SW 1271 (cell line): ENCODE measurements around the gene PAK4.
"Not testable (repeated sequence)": the region's sequence is repeated elsewhere in the genome, so short reads cannot be mapped to it uniquely, and the experiment has no call there.

Experiments
- DNase-seq, 2 experiments: peaks; one replicate each; lab custom pipeline; 2025; lab: John Stamatoyannopoulos, UW

Gene PAK4

DNA sequence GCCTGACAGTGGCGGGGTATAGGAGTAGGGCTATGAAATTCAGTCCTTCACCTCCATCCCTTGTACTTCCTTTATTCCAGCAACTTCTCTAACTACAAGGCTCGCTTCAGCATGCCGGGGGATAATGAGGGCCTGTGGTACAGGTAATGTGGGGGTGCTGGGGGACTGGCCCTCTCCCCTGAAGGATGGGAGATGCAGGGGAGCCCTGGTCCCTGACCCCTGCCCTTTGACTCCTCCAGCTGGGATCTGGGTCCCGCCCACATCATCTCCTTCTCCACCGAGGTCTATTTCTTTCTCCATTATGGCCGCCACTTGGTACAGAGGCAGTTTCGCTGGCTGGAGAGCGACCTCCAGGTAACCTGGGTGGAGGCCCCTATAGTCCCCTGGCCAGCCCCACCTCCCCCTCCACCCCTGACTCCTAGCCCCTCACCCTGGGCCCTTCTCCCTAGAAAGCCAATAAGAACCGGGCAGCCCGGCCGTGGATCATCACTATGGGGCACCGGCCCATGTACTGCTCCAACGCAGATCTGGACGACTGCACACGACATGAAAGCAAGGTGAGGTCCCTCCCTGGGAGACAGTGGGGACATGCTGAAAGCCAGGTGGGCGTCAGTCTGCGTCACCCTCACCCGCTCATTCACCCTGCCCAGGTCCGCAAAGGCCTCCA is 25.0 kb upstream of the PAK4 start:
- DNase-seq, result no peak

DNA sequence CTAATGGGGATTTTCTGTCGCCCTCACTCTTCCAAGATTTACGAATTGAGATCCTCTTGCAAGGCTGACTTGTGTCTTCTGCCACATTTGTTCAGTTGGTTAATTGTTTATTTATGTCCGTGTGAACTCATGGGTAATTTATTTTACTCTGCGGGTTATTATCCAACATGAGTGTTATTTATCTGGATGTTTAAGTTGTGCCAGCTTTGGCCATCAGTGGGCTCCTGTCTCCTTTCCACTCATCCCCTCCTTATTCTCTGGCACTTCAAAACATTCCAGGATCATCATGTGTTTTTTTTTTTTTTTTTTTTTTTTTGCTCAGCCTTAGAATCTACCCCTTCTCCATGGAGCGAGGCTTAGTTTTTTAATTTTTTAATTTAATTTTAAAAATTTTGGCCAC is 22.4 kb upstream of the PAK4 start:
- DNase-seq, result no peak

DNA sequence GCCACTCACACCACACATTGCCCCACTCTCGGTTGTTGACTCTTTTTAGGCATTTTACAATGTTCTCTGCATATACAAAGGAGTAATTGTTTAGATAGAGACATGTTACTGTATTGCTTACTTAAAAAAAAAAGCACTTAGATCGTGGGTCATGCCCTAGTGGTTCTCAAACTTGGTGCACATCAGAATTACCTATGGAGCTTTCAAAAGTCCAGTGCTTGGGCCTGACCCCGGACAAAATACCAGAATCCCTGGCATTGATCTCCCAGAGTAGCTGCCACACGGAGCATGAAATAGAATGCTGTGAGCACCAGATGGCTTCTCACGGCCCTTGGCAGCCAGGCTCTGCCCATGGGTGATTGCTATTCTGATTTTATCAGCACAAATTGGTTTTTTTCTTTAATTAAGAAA is 21.4 kb upstream of the PAK4 start:
- DNase-seq, result no peak

DNA sequence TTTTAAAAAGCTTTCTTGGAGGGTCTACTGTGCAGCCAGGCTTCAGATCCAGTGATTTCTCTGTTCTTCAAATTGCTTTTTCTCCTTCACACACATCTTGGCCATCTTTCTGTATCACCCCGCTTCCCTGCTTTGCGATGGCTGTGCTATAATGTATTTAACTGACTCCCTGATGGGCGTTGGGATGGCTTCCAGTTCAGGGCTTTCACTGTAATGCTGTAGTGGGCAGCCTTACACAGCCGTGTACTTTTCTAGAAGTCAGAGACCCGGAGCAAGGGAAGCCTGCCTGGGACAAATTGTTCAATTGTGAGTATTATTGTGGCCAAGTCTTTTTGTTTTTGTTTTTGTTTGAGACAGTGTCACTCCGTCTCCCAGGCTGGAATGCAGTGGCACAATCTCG is 19.4 kb upstream of the PAK4 start:
- DNase-seq, result no peak

DNA sequence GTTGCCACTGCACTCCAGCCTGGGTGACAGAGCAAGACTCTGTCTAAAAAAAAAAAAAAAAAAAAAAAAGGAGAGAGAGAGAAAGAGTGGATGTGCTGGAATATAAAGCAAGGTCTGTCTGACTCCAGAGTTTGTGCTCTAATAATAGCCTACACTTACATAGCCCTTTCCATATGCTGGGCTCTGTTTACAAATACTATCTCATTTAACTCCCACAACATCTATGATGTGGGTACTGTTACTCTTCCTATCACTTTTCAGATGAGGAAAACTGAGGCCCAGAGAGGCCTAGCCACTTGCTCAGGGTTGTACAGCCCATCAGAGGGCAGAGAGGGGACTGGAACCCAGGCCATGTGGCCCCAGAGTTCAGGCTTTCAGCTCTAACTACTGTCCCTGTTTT is 15.9 kb upstream of the PAK4 start:
- no peak for DNase-seq

DNA sequence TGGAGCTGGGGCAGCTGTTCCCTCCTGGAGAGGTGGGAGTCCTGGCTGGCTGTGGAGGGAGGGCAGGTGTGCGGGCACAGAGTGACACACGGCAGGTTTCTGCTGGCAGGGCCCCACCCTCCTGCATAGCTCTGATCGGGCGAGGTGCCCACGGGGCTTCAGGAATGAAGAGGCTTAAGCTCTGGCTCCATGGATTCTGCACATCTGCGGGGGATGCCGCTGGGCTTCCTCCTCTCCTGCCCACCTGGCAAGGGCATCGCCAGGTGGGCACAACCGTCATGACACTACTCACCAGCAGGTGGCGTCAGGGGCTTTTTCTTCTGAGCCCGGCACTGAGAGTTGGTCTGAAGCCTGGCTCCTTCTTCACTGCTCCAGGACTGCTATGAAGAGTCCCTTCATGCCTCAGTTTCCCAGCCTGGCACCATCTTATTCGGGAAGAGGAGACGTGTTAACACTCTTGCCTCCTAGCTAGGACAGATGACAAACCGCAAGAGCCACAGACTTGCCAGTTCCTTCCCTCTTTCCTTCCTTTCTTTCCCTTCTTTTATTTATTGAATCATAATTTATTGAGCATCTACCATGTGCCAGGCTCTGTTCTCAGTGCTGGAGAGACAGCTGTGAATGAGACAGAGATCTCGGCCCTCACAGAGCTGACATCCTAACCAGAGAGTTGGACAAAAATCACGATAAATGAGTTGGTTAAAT is 15.2 kb upstream of the PAK4 start:
- peak in 1 of 2 experiments; percentile 21 for DNase-seq

DNA sequence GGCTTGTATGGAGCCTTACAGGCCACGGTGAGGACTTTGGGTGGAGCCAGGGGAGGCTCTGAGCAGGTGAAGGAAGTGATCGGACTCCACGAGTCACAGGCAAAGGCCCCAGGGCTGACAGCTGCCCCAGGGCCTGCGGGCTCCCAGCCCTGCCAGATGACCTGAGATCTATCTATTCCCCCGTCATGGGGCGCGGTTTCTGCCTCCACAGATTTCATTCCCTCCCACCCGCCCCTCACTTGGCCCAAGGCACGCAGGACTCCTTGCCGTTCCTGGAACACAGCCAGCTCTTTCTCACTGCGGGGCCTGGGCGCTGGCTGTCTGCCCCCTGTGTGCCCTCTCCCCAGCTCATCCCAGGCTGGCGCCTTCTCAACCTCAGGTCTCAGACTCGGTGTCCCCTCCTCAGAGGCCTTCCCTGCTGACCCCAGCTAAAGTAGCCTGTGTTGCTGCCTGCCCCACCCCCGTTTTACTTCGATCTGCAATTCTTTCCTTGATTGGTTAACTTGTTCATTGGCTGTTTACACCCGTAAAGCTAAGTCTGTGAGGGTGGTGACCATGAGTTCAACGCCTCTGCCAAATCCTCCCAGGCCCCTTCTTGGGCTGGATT is 13.9 kb upstream of the PAK4 start:
- no peak for DNase-seq

DNA sequence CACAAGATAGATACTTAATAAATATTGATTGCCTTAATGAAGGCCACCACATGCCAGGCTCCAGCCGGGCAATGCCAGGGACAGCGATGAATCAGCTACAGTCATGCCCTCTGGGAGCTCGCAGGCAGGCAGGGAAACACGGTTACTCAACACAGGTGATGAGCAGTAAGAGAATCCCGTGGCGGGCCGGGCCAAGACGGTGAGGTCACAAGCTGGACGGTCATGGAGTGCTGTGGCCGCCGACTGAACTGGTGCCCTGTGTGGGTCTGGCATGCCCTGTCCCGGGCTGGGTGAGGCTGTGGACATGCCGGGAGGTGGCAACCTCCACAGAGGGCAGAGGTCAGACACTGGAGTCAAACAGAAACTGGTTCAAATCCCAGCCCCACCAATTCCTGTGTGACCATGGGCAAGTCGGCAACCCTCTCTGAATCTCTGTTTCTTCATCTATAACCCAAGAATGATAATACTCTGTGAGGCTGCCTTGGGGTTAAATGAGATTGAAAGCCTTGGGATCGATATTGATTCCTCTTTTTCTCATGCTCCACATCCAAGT is 13.2 kb upstream of the PAK4 start:
- no peak for DNase-seq

DNA sequence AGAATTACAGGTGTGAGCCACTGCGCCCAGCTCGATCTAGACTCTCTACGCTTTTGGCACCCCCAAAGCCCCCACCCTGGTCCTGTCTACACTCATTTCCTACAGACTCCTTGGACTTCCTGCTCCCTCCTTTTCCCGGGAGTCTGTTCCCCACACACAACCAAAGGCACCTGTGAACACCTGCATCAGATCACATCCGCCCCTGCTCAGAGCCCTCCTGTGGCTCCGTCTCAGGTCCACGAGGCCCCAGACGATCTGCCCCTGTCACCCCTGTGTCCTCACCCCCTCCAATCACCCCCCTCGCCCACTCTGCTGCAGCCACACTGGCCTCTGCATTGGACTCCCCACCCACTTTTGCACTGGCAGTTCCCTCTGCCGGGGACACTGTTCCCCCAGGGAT is 12.4 kb upstream of the PAK4 start:
- no peak for DNase-seq

DNA sequence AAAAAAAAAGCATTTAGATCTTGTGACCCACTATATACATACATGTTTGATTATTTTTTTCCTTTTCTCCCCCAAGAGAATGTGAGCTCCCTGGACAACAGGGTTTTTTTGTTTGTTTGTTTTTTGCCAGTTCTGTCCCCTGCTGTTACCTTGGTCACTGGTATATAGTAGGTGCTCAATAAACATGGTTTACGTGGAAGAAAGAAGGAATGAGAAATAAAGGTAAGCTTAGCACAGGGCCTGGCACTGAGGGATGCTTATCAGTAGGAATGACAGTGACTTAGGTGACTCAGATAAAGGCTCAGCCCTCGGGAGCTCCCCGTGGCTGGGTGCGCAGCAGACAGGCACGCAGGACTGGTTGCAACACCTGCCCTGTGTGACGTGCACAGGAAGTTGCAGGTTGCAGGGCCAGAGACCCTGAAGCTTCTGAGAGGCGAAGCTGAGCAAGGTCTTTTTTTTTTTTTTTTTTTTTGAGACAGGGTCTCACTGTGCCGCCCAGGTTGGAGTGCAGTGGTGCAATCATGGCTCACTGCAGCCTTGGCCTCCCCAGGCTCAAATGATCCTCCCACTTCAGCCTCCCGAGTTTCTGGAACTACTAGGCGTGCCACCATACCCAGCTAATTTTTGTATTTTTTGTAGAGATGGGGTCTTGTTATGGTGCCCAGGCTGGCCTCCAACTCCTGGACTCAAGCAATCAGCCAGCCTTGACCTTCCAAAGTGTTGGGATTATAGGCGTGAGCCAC is 10.3 kb upstream of the PAK4 start:
- no peak for DNase-seq

DNA sequence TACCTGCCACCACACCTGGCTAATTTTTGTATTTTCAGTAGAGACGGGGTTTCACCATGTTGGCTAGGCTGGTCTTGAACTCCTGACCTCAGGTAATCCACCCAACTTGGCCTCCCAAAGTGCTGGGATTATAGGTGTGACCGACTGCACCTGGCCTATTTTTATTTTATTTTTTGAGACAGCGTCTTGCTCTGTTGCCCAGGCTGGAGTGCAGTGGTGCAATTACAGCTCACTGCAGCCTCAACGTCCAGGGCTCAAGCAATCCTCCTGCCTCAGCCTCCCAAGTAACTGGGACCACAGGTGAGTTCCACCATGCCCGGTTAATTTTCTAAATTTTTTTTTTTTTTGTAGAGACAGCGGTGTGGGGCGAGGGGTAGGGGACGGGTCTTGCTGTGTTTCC is 8.6 kb upstream of the PAK4 start:
- not testable (repeated sequence) for DNase-seq

DNA sequence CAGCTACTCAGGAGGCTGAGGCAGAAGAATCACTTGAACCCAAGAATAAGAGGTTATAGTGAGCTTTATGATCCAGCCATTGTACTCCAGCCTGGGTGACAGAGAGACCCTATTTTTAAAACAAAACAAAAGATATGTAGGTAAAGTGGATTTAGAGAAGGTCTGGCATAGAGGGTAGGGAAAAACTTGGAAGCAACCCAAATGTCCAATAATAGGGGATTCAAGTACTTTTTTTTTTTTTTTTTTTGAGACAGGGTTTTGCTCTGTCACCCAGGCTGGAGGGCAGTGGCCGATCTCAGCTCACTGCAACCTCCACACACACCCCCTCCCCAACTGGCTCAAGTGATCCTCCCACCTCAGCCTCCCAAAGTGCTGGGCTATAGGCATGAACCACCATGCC is 5.8 kb upstream of the PAK4 start:
- DNase-seq, result no peak

DNA sequence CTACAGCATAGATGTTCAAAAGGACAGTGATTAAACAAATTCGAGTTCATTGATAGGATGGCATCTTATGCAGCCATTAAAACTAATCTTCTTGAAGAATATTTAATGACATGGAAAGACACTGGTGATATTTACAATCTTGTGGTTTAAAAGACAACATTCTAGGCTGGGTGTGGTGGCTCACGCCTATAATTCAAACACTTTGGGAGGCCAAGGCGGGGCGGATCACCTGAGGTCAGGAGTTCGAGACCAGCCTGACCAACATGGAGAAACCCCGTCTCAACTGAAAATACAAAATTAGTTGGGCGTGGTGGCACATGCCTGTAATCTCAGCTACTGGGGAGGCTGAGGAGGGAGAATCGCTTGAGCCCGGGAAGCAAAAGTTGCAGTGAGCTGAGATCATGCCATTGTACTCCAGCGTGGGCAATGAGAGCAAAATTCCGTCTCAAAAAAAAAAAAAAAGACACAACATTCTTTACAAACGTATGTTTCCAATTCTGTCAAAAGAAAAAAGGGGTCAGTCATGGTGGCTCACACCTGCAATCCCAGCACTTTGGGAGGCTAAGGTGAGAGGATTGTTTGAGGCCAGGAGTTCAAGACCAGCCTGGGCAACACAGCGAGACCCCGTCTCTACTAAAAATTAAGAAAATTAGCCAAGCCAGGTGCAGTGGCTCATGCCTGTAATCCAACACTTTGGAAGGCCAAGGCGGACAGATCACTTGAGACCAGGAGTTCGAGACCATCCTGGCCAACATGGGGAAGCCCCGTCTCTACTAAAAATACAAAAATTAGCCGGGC is 2.5 kb upstream of the PAK4 start:
- DNase-seq, result no peak

DNA sequence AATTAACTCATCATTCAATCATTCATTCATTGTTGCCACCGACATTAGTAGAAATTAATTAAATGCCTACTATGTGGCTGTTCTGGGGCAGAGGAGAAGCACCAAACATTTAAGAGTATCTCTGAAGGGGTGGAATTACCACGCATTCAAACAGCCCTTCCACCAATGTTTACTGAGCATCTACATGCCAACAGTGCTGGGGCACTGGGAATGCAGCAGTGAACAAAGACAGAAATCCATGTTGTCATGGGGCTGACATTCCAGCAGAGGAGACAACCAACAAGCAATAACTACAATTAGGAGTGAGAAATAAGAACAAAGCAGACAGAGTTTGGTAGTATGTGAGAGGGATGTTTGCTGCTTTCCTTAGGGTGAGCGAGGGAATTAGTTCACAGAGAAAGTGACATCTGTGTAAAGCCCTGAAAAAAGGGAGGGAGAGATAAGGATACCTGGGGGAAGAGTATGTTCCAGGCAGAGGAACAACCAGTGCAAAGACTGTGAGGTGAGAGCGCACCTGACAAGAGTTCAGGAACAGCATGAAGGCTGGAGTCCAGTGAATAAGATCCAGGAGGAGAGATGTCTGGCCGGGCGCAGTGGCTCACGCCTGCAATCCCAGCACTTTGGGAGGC is 1.3 kb upstream of the PAK4 start:
- no peak for DNase-seq

DNA sequence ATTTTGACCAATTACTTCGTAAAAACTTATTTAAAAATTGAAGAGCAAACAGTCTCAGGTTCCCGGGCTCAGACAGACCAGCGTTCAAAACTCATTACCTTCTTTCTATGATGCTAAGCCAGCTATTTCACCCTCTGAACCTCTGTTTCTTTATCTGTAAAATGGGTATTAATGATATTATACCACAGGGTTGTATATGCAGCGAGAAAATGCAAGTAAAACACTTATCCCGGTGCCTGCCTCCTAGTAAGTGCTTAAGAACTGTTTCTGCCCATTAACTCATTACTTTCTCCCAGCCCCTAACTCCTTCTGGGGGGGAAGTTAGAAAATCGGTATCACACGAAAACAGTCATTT is 410 bp upstream of the PAK4 start:
- DNase-seq, result no peak

DNA sequence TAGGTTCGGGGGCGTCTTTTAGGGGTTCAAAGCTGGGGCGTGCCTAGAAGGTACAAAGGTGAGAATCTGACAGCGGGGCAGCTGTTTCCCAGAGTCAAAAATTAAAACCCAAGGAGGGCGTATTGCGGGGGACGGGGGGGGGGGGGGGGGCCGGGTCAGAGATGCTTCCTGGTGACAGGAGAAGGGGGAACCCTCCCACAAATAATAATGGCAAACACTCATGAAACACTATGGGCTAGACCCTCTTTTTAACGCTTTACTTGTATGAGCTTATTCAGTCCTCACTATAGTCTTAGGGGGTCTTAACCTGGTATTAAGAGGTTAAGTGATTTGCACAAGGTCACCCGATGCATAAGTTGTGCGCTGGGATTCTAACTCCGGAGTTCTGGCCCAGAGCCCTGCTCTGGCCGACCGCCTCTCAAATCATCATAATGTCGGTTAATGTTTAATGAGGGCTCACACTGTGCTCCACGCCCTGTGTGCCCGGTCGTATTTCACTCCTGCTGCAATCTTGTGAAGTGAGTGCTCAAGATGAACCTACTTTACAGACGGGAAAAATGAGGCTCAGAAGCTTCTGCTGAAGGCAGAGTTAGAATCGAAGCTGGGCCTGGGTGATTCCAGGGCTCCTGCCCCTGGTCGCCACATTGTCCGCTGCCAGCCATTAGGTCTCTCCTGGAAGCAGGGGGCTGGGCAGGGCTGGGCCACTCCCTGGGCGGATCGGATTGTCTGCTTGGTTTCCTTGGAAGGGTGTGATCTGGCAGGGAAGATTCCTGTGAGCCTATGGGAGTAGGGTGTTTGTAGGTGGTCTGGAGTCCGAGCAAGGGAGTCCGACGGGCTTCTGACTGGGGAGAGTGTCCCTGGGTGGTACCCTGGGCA is 964 bp downstream of the PAK4 start:
- DNase-seq, result no peak

DNA sequence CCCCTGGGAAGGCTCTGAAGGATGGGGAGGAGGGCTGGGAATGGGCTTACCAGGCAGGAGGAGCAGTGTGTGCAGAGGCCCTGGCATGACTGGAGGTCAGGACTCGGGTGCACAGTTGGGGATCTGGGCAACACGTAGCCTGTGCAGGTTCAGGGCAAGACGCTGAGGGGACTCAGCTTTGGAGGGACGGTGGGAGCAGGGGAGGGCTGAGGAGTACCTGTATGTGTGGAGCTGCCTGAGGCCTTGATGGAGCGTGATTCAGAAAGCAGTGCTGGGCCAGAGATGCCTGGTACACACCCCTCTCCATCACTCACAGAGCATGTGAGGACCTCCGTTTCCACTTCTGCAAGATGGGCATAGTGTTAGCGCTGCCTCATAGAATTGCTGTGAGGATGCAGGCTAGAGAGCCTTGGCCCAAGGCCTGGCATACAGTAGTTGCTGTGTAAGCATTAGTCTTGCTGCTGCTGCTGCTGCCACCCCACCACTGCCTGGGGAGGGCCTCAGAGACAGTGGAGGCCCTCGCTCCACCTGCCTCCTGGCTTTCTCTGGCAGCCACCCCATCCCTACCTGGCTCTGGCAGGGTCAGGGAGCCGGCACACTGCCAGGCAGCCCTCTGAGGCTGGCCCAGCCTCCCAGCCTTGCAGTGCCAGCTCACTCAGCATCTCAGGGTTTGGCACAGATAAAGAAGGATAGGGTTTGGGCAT is 2.4 kb downstream of the PAK4 start:
- DNase-seq, result no peak

DNA sequence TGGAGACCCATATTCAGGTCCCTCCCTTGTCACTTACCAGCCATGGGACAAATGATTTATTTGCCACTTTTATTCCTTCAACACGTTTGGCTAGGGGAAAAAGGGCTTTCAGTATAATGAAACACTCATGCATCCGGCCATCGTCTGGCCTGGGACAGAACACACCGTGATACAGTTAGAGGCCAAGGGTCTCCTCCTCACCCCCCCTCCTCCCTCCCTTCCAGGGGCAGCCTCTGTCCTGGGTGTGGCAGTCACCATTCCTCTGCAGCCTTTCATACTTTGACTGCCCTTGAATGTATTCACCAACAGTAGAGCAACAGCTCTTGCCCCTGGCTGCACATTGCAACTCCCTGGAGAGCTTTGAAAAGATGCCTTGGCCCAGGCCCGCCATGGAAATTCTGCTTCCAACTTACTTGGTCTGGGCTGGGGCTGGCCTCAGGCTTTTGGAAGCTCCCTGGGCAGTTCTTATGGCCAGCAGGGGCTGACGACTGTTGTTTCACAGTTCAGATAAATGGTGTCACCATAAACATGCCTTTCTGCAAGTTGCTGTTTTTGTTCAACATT is 3.0 kb downstream of the PAK4 start:
- no peak for DNase-seq

DNA sequence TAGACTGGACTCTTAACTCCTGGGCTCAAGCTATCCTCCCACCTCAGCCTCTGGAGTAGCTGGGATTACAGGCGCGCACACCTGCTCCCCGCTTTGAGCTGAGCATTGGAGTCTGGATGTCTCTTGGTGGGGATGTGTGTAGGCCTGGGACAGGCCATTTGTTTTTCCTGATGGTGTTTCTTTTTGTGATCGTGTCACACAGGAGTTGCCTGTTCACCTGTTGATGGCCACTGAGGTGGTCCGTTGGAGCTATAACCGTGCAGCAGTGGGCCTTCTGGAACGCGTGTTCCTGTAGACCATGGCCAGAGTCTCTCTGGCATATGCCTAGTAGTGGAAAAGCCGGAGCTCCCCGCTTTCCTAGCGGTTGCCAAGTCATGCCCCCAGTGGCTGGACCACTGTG is 3.5 kb downstream of the PAK4 start:
- DNase-seq, result no peak
